KOPT-K1 (cell line): ENCODE results near the gene KDSR.

Experiments
- H3K27ac ChIP-seq: fragments of 200-600 bp; sonication (generic); 2 replicates; pipeline ENCODE4 v1.5.1; 2016; ENCODE audit warnings: antibody characterized with exemption, mild to moderate bottlenecking, low read depth, low read length; ENCODE audit not compliant: poor library complexity, severe bottlenecking
- H3K36me3 ChIP-seq: fragments of 200-600 bp; sonication (generic); 2 replicates; pipeline ENCODE4 v1.5.1; 2017; ENCODE audit warnings: antibody characterized with exemption, mild to moderate bottlenecking, low read length, moderate library complexity; ENCODE audit not compliant: insufficient read depth
- H3K9me3 ChIP-seq: fragments of 200-600 bp; sonication (generic); 2 replicates; pipeline ENCODE4 v1.5.1; 2017; ENCODE audit warnings: antibody characterized with exemption, low read length, mild to moderate bottlenecking; ENCODE audit not compliant: insufficient read depth, poor library complexity, severe bottlenecking

KDSR gene

DNA sequence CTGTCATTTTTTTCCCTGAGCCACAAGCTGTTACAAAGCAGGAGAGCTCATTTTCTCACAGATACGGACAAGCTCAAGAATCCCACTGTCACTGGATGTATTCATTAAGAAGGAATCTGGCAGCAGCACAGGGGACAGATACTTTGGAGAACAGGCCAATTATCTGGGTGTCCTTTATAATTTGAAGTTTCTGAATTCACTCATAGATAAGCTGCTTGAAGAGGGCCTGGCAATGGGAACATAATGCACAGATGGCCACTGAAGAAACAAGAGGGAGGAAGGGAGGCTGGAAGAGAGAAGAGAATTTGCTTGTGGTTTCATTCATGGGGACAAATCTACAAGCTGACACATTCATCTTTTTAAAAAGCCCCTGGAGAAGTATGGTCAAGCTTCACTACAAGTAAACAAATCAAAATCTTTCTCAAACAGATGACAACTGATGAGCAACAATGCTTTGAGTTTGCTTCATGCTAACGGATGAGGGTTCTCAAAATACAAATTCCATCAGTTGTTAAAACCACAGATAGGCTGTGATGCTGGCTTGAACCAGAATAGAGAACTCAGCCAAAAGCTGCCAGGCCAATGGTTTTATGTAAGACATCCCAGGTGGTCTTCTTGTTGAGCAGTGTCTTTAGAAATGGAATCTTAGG lies 59.3 kb downstream of the KDSR start:
- H3K27ac ChIP-seq = no peak overlapping the region
- H3K9me3 ChIP-seq = no peaks in the 10 kb centered on the region
- H3K36me3 ChIP-seq = peaks cover 24% of the 10 kb centered on the region

DNA sequence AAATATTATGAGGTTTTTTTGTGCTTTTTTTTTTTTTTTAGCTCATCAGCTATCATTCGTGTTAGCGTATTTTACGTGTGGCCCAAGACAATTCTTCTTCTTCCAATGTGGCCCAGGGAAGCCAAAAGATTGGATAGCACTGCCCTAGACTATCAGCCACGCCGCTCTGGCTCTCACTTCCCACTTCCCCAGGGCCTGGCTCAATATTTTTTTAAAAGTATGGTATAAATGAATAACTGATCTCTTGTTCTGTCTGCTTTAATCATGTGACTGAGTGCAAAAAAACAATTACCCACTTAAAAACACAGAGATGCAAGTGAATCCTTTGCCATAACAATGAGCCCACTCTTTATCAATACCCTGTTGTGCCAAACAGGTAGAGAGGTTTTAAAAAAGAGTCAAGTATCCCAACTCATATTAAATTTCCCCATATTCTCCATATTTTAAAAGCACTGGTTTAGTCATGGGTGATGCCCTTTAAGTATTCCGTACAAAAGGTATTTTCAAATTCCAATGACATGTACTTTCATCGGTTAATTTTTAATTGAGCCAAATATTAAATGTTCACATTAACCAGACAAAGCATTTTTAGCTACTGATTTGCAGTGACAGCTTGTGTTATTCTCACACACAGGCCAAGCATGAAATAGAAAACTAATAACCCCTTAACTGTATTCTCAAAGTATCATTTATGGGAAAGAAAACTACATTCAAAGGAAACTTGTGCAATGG lies 60.0 kb downstream of the KDSR start:
- Histone ChIP-seq H3K9me3 (no peaks in the 10 kb centered on the region), H3K27ac (no peak overlapping the region), H3K36me3 (peaks cover 18% of the 10 kb centered on the region)

DNA sequence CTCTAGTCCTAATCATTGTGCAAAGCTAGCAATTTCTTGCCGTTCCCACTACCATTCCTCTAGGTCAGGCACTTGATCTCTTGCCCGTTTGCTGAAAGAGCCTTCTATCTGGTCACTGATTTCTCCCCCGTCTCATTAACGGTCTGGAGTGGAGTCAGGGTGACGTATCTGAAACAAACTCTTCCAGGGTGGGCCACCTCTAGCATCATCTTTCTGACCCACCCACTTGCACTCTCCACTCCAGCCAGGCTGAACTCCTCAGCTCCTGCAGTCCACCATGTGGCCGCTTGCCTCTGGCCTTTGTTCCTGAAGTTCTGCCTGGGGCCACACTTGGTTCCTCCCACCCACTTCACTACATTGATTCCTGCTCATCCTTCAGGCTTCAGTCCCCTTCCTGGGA lies 60.8 kb downstream of the KDSR start:
- no peak overlapping the region for H3K27ac ChIP-seq
- peaks cover 11% of the 10 kb centered on the region for H3K36me3 ChIP-seq
- H3K9me3 ChIP-seq = no peaks in the 10 kb centered on the region

DNA sequence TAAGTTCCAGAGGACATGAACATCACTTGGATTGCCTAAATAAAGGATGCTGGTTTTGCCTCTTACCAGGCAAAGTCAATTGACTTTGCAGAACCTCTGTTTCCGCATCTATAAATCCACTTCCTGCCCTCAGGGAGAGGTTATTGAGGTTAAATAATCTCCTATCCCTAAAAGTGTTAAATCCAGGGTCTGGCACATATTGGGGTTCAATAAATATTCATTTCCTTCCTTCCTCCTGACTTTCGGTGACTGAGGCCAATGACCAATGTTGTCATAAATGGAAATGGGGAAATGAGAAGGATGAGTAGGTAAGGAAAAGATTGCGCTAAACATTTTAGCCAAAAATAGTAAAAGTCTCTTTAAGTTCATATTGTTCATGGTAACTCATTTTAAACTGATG lies 63.5 kb downstream of the KDSR start:
- H3K36me3 ChIP-seq = peaks cover 16% of the 10 kb centered on the region
- no peaks in the 10 kb centered on the region for H3K9me3 ChIP-seq
- H3K27ac ChIP-seq = no peak overlapping the region

DNA sequence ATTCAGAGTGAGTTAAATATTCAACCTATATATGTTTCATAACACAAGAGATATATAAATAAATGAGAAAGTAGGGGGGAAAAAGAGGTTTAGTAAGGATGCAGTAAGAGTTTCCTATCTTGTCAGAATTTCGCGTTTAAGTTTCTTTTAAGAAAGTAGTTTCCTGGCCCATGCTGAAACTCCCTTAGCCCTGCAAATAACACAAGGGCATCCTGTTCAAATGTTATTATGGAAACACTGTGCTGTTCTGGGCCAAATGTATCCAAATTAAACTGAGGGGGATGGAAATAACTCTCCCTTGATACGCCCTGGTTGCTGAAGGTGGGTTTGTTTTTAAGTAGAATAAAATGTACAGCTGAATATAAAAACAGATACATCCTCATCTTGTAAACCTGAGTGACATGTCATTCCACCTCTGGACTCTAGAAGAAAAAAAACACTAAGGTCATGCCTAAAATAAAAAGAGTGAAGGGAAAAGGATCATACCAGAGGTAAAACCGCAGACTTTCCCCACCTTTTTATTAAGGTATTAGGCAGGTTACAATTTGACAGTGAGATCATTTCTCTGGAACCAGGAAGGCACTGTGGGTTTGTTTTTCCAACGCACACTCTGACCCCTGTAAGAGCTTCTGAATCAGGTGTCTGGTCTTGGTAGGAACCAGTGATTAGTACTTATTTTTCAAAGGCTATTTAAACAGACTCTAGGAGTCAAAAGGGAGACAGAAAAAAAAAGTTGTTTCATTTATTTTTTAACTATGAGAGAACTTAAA lies 64.2 kb downstream of the KDSR start:
- no peaks in the 10 kb centered on the region for H3K9me3 ChIP-seq
- H3K27ac ChIP-seq = no peak overlapping the region
- H3K36me3 ChIP-seq = peaks cover 24% of the 10 kb centered on the region

DNA sequence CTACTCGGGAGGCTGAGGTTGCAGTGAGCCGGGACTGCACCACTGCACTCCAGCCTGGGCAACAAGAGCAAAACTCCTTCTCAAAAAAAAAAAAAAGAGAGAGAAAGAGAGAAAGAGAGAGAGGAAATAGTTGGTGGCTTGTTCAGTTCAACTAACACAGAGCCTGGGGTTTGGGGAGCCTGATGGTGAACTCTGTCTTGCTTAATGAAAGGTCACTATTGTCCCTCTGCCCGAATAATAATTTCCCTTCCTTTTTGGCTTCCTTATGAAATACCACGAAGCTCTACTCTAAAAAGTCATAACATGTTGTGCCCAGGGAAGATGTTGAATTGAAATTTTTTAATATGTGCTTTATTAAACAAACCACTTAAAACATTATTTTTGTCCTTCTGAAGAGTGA lies 64.8 kb downstream of the KDSR start:
- no peak overlapping the region for H3K27ac ChIP-seq
- peaks cover 30% of the 10 kb centered on the region for H3K36me3 ChIP-seq
- no peaks in the 10 kb centered on the region for H3K9me3 ChIP-seq

DNA sequence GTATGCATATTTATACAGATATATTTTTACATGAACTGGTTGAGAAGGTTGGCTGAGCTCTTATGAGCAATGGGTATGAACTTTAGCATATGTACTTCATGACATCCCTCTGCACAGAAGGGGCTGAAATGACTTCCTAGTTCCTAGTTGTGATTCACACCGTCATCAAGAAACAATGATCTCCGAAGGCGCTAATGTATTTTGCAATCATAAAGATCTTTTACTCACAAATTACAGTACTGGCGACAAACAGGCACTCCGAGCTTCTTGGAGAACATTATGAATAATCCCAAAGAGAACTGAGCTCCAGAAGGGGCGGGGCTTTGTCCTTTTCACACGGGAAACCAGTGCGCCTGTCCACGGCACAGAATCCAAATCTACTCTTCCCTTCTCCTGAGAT lies 65.6 kb downstream of the KDSR start:
- Histone ChIP-seq H3K36me3 (peaks cover 33% of the 10 kb centered on the region), H3K9me3 (no peaks in the 10 kb centered on the region), H3K27ac (no peak overlapping the region)

DNA sequence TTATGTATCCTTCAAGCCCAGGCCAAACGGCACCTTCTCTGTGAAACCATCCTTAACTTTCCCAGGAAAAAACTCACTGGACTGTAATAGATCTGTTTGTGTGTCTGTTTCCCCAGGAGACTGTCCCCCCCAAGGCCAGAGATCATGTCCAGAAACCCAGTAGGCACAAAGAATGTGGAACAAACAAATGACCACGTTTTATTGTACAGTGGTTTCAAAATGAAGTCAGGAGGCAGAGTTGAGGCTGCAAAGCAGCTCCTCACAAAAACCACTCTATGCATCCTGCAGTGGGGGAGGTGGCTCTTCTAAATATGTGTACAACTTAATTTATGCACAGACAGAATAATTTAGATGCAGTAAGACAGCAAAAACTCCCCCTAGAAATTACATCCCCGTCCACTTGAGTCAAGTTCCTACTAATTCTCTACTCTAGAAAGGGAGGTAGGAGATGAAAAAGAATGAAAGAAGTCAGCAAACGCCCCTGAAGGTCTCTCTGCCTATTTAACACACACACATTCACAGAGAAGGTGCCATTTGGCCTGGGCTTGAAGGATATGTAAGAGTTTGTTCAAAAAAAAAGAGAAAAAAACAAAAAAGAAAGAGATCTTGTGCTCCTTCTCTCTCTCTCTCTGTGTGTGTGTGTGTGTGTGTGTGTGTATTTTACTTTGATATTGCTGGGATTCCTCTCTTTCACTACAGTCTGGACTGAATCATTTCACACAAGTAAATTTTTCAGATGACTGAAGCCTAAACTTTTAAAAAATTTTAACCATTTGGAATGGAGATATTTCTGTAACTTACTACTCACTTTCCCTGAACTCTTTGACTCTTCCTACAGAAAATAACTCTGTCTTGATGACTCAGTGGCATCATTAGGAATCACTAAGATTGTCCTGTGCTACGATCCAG lies 66.9 kb downstream of the KDSR start:
- Histone ChIP-seq H3K27ac (peak overlapping the region; percentile 61), H3K36me3 (peaks cover 36% of the 10 kb centered on the region), H3K9me3 (no peaks in the 10 kb centered on the region)

DNA sequence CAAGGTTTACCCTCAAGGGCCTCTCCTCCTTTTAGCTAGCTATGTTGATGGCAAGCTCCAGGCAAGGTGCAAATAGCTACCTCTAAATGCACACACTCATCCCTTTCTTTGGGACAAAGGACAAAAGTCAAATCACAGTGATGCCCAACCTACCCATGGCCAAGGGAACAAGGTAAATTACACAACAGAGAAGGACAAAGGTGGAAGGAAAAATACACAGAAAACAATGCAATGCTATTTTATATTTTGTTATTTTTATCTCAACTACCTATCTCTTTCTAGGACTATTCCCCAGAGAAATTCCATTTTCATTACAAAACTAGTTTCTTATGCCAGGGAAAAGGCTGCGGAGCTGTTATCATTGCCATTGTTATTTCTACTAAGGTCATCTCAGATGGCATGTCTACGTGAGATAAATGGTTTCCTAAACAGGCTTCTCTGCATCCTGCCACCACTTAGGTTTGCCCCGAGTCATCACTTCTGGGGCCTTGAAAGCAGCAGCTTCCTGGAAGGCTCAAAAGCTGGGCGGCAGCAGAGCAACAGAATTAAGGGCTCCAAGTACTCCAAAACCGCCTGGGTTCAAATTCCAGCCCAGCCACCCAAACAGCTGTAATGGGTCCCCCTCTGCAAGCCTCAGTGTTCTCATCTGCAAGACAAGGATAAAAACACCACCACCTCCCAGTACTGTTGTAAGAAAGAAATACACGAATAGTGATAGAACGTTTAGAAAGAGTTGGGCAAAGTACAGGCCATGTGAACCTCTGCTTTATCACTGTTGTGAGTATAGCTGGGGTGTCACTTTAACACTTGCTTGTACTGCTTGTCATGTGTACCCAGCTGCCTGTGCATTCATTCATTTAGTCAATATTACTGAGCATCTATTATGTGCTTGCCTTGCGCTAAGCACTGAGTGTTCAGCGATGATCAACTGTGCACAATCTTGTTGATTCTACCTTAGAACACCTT lies 68.3 kb downstream of the KDSR start:
- H3K9me3 ChIP-seq = no peaks in the 10 kb centered on the region
- peak overlapping the region; percentile 61 for H3K27ac ChIP-seq
- peaks cover 41% of the 10 kb centered on the region for H3K36me3 ChIP-seq

DNA sequence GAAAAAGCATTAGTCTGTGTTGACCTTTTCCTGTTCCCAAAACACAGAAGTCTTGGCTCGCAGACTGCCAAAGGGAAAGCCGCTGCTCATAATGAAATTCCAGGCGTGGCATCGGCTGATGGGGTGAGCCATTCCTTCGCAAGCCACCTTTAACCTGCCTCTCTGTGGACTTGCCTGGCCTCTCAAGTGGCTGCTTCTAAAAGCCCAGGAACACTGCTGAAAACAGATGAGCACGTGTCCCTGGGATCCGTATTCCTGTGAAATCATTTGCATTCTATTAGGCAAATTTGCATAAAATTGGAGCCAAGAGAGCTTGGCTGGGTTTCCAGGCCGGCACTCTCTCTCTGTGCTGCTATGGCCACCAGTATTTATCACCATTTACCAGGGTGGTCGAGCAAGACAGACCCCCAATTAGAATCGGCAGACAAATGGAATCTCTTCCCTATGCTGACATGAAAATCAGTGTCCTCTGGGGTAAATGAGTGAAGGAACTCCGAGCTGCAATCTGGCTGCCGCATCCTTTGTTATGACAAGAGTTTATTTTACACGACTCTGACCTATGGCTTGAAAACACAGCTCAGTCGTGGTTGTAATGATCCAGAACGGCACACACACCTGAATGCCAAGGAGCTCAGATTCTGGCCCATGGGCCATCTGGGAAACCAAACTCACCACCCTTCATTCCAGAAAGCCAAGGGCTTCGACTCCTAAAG lies 69.2 kb downstream of the KDSR start:
- H3K9me3 ChIP-seq = no peaks in the 10 kb centered on the region
- peak overlapping the region; percentile 61 for H3K27ac ChIP-seq
- peaks cover 48% of the 10 kb centered on the region for H3K36me3 ChIP-seq

DNA sequence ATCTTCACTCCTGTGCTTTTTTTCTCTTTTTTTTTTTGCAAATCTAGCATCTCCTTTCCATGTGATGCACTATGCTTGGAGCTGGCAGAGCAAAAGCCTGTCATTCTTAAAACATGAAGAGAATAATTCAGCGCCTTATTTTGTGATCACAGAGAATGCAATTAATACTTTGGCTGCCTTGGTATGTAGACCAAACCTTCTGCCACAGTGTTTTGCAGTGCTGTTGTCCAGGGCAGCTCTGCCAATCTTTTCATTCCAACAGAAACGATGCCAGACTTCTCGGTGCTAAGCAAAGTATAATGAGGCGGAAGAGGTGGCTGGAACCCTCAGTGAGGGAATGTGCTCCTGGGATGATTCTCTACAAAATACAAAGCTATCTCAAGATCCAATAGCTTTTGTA lies 73.1 kb downstream of the KDSR start:
- no peak overlapping the region for H3K27ac ChIP-seq
- peaks cover 32% of the 10 kb centered on the region for H3K36me3 ChIP-seq
- H3K9me3 ChIP-seq = no peaks in the 10 kb centered on the region

DNA sequence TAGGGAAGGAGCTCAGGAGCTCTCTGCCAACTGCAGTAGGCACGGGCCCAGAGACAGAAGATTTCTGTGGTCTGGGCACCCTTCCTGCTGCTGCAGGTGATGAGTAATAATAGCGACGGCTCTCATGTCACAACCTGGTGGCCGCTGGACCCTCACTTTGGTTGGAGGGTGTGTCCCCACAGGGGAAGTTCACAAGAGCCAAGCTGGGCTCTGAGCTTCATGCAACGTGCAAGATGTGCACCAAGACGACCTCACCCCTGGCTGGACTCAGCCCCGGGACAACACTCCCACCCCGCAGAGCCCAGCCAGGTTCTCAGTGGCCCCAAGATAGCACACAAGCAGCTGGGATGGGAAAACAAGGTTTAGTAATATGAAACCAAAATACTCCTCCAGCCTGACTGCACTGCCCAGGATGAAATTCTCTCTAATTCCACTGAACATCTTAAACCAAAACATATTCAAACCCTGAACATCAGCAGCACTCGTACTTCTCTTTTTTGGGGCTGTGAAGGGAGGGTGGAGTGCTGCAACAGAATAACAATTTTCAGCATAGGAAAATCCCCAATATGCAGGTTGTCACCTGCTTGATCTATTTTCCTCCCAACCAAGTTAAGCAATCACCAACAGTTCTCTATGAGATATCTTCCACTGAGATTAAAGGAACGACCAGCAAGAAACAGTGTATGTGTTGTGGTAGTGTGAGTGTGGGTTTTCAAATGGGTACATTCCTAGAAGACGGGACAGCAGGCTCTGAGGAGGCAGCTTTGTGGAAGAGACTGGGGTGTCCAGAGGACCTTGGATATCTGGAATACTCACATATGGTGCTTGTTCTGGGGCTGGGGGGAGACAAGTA lies 73.9 kb downstream of the KDSR start:
- Histone ChIP-seq H3K36me3 (peaks cover 26% of the 10 kb centered on the region), H3K27ac (peak overlapping the region; percentile 66), H3K9me3 (no peaks in the 10 kb centered on the region)

DNA sequence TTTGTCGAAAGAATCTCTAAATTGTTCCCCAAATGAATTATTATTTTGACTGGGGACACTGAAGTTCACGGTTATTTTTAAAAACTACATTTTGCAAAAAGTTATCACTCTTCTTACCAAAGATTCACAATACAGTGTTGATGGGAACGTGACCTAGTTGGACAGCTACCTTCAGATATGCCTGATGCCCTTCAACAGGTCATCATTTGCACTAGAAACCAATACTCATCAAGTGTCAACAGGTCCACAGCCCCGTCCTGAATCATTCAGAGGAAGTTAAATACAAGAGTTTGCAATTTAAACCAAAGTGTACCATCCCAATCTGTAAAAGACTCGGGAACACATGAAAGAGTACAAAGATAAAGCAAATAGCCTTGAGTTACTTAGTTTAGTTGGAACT lies 75.7 kb downstream of the KDSR start:
- H3K27ac ChIP-seq = peak overlapping the region; percentile 66
- no peaks in the 10 kb centered on the region for H3K9me3 ChIP-seq
- H3K36me3 ChIP-seq = peaks cover 13% of the 10 kb centered on the region
